Stromal cell of bone marrow (primary cell): ENCODE measurements around the gene DNM2.
"Not testable (repeated sequence)": the region's sequence is repeated elsewhere in the genome, so short reads cannot be mapped to it uniquely, and the experiment has no call there.

Source experiments
- DNase-seq: peaks from one replicate; pipeline ENCODE4 v3.0.0-alpha.2; 2012; ENCODE audit warnings: low read depth

DNM2 gene

DNA sequence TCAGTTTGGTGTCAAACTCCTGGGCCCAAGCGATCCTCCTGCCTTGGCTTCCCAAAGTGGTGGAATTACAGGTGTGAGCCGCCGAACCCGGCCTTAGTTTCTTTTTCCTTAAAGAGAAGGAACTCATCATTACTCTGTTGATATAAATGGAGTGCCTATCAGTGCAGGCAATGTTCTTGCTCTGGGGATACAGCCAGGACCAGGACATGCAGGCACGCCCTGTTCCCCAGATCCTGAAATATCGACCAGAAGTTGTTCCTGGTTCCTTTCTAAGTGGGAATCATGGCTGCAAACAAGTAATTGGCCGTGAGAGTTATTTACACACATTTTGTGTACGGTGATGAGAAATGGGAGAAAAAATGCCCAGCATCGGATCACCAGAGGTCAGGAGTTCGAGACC is 8.4 kb downstream of the DNM2 start:
- no peak for DNase-seq

DNA sequence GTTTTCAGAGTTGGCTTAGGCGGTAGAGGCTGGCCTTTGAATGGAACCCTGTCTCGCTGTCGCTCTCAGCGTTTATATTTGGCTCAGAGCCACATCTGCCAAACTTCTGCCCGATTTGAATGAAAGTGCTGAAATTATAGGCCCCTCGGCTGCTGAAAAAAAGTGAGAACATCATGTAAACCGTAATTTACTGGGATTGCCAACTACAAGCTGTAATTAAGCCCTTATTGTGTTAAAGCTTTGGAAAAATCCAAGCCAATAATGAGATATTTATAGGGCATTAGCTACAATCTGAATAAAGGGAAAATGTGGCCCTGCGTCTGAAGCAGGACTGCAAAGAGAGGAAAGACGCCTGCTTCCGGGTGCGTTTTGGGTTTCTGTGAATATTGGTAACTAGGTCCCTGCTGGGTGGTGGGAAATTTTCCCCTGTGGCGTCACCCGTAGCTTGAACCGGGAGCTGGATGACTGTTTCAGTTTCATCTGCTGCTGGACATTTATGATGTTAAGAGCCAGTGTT is 9.9 kb downstream of the DNM2 start:
- no peak for DNase-seq

DNA sequence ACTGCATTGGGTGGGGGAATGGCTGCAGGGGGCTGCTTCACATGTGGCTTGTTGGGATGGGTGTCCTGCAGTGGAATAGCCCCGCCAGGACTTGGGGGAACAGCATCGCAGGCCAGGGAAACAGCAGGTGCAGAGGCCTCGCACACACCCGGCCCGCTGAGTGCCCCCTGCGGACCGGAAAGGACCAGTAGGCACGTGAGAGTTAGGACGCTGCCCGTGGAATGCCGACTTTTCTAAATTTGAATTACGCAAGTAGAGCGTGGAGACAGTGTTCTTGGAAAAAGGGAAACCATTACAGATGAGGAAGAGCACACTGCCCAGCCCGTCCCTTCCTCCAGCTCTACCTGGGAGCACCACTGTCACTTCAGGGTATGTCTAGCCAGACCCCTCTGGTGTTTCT is 11.5 kb downstream of the DNM2 start:
- no peak for DNase-seq

DNA sequence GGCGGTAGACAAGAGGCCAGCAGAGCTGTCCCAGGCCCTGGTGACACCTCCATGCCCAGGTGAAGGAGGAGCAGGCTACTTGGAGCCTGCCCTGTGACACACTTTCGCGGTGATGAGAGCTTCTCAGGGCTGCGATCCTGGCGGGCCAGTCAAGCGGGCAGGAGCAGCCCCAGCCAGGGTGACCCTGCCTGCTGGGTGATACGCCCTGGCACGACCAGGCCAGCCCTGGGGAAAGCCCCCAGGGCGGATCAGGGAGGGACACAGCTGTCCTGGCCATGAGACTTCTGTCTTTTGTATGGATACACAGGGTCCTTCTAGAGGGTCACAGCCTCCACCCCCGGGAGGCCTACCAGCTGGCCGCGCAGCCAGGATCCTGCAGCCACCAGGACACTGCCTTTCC is 13.1 kb downstream of the DNM2 start:
- no peak for DNase-seq

DNA sequence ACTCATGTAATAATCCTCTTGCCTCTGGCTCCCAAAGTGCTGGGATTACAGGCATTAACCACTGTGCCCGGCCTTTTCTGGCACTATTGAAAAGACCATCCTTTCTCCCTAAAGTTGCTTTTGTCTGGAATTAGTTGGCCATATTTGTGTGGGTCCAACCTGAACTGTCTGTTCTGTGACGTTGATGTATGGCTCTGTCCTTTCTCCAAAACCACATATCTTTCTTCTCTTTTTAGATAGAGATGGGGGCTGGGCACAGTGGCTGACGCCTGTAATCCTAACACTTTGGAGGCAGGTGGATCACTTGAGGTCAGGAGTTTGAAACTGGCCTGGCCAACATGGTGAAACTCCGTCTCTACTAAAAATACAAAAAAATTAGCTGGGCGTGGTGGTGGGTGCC is 17.9 kb downstream of the DNM2 start:
- DNase-seq = no peak

DNA sequence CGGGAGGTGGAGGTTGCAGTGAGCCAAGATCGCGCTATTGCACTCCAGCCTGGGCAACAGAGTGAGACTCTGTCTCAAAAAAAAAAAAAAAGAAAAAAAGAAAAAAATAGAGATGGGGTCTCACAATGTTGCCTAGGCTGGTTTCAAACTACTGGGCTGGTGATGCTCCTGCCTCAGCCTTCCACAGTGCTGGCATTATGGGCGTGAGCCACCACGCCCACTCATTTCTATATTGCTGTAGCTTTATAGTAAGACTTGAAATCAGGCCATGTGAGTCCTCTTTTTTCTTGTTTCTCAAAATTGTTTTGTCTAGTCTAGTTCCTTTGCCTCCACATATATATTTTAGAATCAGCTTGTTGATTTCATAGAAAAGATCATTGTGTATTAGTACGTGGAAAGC is 18.3 kb downstream of the DNM2 start:
- DNase-seq = no peak

DNA sequence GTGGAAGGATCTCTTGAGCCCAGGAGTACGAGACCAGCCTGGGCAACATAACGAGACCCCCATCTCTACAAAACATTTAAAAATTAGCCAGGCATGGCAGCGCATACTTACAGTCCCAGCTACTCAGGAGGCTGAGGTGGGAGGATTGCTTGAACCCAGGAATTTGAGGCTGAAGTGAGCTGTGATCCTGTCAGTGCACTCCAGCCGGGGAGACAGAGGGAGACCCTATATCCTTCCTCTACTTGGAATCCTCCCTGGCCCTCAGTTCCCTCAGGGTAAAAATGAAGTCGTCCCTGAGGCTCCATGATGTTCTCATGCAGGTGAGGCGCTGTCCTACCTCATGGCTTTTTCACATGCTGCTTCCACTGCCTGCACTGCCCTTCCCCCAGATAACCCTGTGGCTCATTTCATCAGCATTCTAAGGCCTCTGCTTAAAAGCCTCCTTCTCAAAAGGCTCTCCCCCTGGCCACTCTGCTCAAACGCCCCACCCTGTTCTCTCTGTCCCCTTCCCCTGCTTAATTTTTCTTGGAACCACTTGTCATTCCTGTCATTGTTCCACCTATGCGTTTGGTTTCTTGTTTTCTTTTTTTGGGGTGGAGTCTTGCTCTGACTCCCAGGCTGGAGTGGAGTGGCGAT is 19.2 kb downstream of the DNM2 start:
- DNase-seq = no peak

DNA sequence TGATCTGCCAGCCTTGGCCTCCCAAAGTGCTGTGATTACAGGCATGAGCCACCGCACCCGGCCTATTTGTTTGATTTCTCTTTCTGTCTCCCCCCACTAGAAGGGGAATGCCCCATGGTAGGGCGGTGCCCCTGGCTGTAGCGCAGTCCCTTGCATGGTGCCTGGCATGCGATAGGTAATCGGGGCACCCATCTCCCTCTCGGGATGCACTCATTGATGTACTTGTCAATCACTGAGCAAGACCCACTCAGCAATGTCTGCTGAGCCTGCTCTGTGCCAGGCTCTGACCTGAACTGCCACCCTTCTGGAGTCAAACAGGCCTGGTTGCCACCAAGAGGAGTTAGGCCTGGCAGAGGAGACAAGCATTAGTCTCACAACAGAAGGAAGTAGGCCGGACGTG is 19.8 kb downstream of the DNM2 start:
- no peak for DNase-seq

DNA sequence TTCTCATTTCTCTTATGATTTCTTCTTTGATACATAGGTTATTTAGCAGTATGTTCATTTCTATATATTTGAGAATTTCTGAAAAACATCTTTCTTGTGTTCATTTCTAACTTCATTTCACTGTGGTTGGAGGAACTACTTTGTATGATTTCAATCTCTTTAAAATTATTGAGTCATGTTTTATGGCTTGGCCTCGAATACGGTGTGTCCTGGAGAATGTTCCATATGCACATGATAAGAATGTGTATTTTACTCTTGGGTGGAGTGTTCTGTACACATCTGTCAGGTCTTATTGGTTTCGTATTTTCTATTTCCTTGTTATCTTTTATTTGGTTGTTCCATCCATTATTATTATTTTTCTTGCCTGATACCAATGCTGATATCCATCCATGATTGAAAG is 22.9 kb downstream of the DNM2 start:
- DNase-seq = no peak

DNA sequence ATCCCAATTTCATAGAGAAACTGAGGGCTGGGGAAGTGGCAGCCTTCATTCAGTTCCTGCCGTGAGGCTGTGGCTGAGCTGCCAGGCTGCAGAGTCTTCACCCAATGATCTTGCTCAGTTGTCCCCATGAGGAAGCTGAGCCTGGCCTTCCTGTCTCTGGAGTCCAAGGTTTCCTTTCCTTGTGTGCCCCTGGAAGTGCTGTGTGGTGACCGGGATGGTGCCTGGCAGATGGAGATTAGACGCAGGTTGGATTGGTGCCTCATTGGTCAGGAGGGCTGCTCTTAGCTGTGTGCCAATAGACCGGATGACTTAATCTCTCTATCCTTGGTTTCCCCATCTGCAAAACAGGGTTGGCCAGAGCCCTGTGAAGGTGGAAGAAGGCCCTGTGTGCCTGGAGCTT is 24.6 kb downstream of the DNM2 start:
- no peak for DNase-seq

DNA sequence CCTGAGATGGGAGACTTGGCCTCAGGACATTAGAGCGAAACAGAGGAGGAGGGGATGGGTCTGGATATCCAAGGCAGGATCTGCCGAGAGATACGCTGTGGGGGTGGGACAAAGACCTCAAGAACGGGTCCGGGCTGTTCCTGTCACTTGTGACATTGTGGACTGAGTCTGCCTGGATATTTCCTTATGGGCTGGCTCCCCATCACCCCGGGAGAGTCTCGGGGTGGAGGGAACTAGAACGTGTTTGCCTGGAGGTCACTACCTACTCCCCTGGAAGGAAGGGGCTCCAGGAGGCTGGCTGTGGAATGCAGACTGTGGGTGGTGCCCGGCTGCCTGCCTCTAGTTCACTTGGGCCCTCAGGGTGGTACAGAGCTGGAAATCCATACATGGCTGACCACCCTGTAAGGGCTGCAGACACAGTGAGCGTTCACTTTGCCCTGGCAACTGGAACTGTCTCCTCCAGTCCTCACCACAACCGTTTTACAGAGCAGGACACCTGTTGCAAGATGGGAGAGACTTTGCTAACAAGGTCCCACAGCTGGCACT is 26.4 kb downstream of the DNM2 start:
- no peak for DNase-seq

DNA sequence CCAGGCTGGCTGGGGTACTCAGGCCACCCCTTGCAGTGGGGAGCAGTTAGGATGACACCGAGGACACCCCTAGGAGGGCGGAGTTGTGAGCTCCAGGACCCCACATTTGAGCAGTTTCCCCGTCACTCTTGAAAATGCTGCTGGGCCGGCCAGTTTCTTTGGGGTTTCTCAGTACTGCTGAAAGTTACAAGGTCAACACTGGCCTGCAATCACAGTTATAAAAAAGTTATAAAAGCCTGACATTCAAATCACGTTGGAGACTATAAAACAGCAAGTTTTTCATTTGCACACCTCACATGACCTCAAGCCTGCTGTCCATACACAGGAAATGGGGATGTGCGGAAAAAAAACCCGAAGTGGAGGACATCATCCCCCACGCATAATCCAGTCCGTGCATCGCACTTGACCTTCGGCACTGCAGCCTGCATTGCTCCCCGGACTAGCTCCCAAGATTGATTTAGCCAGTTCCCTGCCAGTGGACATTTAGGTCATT is 27.0 kb downstream of the DNM2 start:
- DNase-seq = no peak

DNA sequence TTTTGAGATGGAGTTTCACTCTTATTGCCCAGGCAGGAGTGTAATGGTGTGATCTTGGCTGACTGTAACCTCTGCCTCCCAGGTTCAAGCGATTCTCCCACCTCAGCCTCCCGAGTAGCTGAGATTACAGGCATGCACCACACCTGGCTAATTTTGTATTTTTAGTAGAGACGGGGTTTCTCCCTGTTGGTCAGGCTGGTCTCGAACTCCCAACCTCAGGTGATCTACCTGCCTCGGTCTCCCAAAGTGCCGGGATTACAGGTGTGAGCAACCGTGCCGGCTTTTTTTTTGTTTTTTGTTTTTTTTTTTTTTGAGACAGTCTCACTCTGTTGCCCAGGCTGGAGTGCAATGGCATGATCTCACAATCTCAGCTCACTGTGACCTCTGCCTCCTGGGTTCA is 28.6 kb downstream of the DNM2 start:
- not testable (repeated sequence) for DNase-seq

DNA sequence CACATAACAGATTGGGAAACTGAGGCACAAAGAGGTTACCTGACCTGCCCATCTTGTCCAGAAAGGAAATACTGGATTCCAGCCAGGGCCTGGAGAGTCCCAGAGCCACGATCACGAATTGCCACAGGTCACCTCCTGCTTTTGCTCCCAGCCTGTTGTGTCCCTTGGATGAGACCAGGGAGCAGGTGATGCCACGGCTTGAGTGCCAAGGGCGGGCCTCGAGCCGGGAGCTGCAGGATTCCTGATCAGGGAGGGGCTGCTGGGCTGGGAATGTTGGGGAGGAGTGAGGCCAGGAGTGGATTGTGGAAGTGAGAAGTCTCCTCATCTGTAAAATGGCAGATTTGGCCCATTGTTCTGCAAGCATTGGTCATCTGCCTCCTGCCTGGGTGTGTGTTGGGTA is 29.4 kb downstream of the DNM2 start:
- DNase-seq = no peak

DNA sequence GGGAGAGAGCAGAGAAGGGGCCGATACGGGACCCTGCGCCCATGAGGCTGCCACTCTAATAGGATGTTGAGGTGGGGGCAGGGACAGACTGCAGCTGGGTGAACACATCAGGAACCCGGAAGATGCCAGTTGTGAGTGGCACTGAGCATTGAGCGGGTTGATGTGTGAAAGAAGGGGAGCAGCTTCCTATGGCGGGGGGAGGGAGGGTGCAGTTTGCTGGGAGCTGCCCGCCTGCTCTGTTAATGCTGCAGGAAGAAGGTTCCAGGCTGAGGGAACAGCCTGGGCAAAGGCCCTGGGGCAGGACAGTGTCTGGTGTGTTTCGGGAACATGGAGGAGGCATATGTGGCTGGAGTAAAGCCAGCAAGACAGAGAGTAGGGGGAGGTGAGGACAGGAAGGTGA is 29.8 kb downstream of the DNM2 start:
- no peak for DNase-seq

DNA sequence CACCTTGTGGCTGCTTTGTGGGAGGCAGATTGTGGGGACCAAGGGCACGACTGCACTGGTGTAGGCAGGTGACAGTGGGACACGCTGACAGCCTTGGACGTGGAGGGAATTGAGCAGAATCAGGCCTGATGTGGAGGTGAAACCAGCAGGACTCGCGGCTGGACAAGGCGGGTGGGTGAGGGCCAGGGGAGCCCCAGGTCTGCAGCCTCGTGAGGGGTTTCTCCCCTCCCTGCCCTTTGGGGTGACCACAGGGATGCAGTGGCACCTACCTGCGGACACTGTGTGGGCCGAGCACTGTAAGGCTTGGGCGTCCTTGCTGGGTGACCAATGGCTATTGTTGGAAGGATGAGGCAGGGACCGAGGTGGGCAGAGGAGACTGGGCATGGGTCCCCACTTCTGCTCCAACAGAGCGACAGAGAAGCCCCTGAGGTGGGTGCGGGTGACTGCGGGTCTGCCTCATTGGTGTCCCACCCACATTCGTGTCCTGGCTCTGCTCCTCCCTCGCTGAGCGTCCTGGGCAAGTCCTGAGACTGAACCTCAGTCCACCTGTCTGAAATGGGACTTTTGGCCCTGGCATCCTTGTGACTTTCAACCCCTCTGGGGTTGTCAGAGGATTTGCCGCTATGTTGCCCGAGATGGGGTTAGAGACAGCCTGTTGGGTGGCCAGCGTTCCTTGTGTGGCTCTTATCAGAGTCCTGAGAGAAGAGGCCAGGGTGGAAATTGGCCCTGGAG is 30.5 kb downstream of the DNM2 start:
- DNase-seq = no peak

DNA sequence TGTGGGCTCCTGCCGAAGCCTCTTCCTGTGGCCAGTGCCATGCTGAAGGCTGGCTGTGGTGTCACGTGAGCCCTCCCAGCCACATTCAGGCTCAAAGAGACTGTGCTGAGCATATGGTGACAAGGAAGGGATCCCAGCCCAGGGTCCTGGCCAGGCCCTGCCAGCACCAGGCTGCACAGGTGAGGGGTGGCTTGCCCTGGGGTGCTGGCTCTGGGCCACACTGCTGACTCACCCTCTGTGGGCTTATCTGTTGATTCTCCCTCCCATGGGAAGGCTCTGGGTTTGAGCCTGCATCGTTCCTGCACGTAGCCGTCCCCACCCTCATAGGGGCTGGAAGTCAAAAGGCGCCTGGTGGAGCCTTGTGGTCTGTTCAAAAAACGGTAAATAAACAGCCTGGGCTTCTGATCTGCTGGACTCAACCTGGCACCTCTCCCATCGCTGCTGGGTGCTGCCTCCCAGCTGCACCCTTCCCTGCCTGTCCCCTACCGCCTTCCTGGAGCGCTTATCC is 31.1 kb downstream of the DNM2 start:
- DNase-seq = no peak

DNA sequence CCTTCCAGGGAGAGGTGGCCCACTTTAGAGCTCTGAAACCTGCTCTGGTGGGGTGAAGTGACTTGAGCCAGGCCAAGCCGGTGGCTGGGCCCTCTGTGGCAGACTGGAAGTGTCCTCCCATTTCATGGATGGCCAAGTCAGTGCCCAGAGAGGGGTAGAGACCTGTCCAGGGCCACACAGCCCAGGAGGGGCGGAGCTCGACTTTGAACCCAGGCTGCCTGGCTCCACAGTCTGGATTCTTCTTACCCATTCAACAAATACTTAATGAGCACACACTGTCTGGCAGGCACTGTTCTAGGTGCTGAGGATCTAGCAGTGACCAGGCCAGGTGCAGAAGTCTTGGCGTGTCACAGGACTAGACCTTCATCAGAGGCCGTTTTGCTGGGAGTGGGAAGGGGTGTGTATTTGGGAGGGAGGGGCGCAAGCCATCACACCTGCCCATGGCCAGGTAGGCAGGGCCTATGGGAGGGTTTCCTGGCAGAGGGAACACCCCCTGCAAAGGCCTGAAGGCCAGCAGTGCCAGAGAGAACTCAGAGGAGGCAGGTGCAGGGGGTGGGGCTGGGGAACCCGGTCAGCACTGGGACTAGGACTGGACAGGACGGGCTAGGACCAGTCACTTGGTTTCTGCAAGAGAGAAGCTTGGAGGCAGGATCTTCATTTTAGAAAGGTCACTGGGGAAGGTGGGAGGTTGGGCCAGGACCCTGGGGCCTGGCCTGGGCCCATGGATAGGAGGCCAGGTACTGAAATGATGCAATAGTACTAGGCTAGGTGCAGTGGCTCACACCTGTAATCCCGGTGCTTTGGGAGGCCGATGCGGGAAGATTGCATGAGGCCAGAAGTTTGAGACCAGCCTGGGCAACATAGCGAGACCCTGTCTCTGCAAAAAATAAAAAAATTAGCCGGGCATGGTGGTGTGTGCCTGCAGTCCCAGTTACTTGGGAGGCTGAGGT is 31.8 kb downstream of the DNM2 start:
- no peak for DNase-seq

DNA sequence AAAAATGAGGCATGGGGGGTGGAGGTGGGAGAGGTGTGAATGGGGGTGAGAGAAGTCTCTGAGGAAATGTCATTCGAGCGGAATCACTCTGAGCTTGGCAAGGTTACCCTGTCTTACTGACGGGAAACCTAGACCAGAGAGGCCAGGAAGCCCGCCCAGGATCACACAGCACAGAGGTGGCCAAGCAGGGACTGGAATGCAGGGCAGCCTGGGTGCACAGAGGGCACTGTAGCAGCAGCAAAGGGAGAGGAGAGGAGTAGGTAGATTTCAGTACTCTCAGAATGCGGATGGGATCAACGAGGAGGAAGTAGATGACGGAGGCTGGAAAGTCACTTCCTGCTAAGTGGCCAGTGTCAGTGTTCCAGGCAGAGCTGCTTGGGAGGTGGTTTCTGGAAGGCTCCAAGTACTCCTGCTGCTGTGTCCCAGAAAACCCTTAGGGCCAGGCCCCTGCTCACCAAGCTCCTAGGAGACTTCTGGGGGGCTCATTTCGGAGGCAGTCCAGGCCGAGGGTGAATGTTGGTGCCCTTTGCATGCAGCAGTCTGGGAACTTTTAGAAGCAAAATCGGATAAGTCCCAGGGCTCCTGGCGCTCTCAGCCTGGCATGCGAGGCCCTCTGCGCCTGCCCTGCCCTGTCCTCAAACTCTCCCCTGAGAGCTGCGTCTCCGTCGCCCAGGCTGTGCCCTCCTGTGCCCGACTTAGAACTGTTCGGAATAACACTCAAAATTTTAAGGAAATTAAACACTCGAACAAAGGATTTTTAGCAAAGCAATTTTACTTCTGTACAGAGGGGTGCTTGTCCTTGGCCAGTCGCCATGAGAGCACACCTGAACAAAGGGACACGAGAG is 33.5 kb downstream of the DNM2 start:
- no peak for DNase-seq

DNA sequence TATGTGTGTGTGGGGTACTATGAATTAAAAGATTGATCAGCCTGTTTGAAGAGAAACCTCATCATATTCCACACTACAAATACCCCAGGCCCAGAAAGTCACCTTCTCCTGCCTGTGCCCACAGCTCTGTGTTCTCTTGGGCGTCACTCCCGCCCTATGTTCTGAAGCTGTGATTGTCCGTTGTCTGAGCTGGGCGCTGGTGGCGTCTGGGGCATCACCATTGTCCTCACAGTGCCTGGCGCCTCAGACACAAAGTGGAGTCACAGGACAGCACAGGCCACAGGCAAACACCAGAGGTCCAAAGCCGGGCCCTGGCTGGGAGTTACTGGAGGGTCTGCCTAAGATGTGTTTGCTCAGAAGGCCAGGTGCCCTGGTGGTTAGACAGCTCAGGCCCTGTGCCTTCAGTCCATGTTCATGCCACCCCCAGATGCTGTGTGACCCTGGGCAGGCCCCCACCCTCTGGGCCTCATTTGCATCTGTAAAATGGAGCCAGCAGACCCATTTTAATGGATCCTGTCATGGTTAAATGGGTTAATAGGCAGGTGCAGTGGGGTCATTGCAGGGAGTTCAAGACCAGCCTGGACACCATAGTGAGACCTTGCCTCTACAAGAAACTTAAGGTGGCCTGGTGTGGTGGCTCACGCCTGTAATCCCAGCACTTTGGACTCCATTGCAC is 34.5 kb downstream of the DNM2 start:
- DNase-seq = no peak
